Uterus (tissue), 2 donors: ENCODE results near the gene ADARB2.

Source experiments
- CTCF ChIP-seq, 4 experiments: fragments of 200-600 bp in 2 of 4; fragments of 450-650 bp in 2 of 4; sonication (generic) in 2 of 4; IDR thresholded peaks; one replicate each; pipeline ENCODE4 v1.5.1; 2016 to 2019; ENCODE audit warnings: antibody characterized with exemption in 4 of 4, mild to moderate bottlenecking in 2 of 4, moderate library complexity in 1 of 4
- POLR2A ChIP-seq, 2 donors: fragments of 450-650 bp; IDR thresholded peaks; one replicate each; pipeline ENCODE4 v1.6.1; 2016; ENCODE audit warnings: antibody characterized with exemption in 2 of 2, mild to moderate bottlenecking in 1 of 2, moderate library complexity in 1 of 2

- TF ChIP-seq CTCF (IDR thresholded peaks at IDR 0.05) (no peak), POLR2A (IDR thresholded peaks at IDR 0.05) (no peak)
Observed at GRCh38 chr10:1627945-1628344, 109.4 kb downstream of the ADARB2 start.
